Upper lobe of left lung (tissue), 4 donors: ENCODE results near the gene RBM19.

ENCODE experiments used
- EP300 ChIP-seq, 4 donors: sonication (generic); formaldehyde crosslinking; IDR thresholded peaks; one replicate each; pipeline ENCODE4 v1.5.1; 2017; ENCODE audit warnings: antibody characterized with exemption in 4 of 4, control low read depth in 2 of 4
- TF ChIP-seq, protein P1 (sequence below), 6 experiments: fragments of 450-650 bp in 4 of 6; fragments of 200-600 bp in 2 of 6; sonication (generic) in 2 of 6; IDR thresholded peaks; one replicate each; pipeline ENCODE4 v1.5.1; 2016 to 2019; ENCODE audit warnings: antibody characterized with exemption in 6 of 6

DNA sequence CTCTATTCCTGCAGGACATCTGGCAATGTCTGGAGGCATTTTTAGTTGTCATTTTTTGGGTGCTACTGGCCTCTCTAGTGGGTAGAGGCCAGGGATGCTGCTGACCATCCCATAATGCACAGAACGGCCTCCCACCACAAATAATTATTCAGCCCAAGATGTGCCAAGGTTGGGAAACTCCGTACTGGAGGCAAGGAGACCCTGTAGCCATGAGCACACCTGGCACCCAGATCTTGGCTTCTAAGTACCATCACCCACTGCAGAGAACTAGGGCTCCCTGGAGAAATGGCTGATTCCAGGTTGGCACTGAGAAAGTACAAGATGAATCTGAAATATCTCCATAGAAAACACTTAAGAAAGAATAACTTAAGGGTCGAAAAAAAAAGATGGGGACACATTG, 81.7 kb downstream of the RBM19 start:
- TF ChIP-seq EP300 (IDR thresholded peaks at IDR 0.05) = no peak
- TF ChIP-seq, protein P1, sequence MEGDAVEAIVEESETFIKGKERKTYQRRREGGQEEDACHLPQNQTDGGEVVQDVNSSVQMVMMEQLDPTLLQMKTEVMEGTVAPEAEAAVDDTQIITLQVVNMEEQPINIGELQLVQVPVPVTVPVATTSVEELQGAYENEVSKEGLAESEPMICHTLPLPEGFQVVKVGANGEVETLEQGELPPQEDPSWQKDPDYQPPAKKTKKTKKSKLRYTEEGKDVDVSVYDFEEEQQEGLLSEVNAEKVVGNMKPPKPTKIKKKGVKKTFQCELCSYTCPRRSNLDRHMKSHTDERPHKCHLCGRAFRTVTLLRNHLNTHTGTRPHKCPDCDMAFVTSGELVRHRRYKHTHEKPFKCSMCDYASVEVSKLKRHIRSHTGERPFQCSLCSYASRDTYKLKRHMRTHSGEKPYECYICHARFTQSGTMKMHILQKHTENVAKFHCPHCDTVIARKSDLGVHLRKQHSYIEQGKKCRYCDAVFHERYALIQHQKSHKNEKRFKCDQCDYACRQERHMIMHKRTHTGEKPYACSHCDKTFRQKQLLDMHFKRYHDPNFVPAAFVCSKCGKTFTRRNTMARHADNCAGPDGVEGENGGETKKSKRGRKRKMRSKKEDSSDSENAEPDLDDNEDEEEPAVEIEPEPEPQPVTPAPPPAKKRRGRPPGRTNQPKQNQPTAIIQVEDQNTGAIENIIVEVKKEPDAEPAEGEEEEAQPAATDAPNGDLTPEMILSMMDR (IDR thresholded peaks at IDR 0.05) = no peak
